Progenitor cell of endocrine pancreas (in vitro differentiated cells): ENCODE measurements around the gene NOP53. TPM values are rescaled to one million over a fixed set of nuclear protein-coding genes. Genes with fewer than 3 reads are reported as not detected.

Experiments used
- DNase-seq: peaks from one replicate; pipeline ENCODE4 v3.0.0; 2021; ENCODE audit warnings: low spot score; ENCODE audit not compliant: unreplicated experiment
- H3K27ac Mint-ChIP-seq: 2 replicates; pipeline ENCODE4 v1.8.0; 2021; ENCODE audit warnings: mild to moderate bottlenecking, moderate library complexity, mixed read lengths
- H3K27me3 Mint-ChIP-seq: 2 replicates; pipeline ENCODE4 v1.8.0; 2021; ENCODE audit warnings: mixed read lengths
- H3K36me3 Mint-ChIP-seq: 2 replicates; pipeline ENCODE4 v1.8.0; 2022; ENCODE audit warnings: mixed read lengths; ENCODE audit not compliant: insufficient read depth
- H3K4me1 Mint-ChIP-seq: 2 replicates; pipeline ENCODE4 v1.8.0; 2021; ENCODE audit warnings: low read depth, mixed read lengths
- H3K4me3 Mint-ChIP-seq: 2 replicates; pipeline ENCODE4 v1.8.0; 2021; ENCODE audit warnings: low read depth, mild to moderate bottlenecking, moderate library complexity, mixed read lengths
- H3K9me3 Mint-ChIP-seq: 2 replicates; pipeline ENCODE4 v1.8.0; 2021; ENCODE audit warnings: low read depth, mixed read lengths
- total RNA-seq: library from RNA; stranded (reverse); gene quantifications from 2 replicates; pipeline ENCODE4 v1.2.1, GENCODE V29; 2021
- TF ChIP-seq, protein P1 (sequence below): fragments of 200-600 bp; sonication (generic); IDR thresholded peaks from one replicate; pipeline ENCODE4 v1.5.0; 2021; ENCODE audit warnings: antibody characterized with exemption, mild to moderate bottlenecking; ENCODE audit not compliant: unreplicated experiment

NOP53 gene
- total RNA-seq, 1 donor from 2014 or later, result 301 TPM

DNA sequence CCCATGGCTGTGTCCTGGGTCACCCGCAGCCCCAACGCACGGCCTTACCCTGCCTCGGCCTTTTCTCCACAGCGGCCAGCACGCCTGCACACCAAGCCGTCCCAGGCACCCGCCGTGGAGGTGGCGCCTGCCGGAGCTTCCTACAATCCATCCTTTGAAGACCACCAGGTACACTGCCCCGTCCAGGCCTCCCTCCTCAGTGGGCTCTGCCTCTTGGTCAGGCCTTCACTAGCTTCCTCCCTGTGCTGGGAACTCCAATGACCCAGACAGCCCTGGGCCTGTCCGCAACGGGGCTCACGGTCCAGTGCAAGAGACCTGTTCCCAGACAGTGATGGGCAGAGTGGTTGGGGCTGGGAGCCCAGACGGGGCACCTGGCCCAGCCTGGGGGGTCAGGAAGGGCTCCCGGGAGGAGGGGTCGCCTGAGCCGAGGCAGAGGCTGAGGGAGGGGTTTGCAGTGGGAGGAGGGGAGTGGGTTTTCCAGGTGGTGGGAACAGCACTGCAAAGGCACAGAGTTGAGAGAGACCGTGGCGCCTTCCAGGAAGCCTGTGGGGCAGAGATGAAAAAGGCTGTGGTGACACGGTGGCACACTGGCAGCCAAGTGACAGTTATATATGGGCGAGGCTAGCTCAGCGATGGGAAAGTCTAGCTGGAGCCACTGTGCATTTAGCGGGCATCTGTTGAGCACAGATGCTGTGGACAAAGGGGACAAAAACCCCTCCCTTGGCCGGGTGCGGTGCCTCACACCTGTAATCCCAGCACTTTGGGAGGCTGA is 7.3 kb downstream of the NOP53 start:
- no peak overlapping the region for H3K27ac Mint-ChIP-seq
- DNase-seq, result no peak
- H3K4me1 Mint-ChIP-seq, result no peaks in the 10 kb centered on the region
- H3K4me3 Mint-ChIP-seq, result no peak overlapping the region
- peaks cover 24% of the 10 kb centered on the region for H3K36me3 Mint-ChIP-seq
- TF ChIP-seq, protein P1, sequence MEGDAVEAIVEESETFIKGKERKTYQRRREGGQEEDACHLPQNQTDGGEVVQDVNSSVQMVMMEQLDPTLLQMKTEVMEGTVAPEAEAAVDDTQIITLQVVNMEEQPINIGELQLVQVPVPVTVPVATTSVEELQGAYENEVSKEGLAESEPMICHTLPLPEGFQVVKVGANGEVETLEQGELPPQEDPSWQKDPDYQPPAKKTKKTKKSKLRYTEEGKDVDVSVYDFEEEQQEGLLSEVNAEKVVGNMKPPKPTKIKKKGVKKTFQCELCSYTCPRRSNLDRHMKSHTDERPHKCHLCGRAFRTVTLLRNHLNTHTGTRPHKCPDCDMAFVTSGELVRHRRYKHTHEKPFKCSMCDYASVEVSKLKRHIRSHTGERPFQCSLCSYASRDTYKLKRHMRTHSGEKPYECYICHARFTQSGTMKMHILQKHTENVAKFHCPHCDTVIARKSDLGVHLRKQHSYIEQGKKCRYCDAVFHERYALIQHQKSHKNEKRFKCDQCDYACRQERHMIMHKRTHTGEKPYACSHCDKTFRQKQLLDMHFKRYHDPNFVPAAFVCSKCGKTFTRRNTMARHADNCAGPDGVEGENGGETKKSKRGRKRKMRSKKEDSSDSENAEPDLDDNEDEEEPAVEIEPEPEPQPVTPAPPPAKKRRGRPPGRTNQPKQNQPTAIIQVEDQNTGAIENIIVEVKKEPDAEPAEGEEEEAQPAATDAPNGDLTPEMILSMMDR, result no peak
- H3K9me3 Mint-ChIP-seq, result no peaks in the 10 kb centered on the region
- no peaks in the 10 kb centered on the region for H3K27me3 Mint-ChIP-seq

DNA sequence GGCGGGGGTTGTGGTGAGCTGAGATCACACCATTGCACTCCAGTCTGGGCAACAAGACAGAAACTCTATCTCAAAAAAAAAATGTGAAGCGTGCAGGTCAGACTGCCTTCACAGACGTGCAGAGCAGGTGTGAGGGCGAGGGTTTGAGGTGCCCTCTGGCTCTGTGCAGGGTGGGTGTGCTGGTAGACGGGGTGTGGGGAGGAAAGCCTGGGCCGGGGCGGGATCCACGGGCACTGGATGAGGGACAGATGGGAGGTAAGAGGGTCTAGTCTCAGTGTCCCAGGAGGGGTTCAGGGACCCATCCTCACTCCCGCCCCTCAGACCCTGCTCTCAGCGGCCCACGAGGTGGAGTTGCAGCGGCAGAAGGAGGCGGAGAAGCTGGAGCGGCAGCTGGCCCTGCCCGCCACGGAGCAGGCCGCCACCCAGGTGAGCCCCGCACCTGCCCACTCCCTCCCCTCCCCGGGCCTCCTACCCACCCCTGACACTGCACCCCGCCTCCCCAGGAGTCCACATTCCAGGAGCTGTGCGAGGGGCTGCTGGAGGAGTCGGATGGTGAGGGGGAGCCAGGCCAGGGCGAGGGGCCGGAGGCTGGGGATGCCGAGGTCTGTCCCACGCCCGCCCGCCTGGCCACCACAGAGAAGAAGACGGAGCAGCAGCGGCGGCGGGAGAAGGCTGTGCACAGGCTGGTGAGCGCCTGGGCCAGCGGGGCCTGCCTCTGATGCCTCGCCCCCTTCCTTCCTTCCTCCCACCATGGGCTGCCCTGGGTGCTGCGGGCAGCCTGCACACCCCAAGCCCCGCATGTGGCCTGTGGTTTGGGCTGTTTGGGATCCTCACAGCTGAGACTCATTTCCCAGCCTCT is 9.1 kb downstream of the NOP53 start:
- no peak for DNase-seq
- TF ChIP-seq, protein P1, result no peak
- peaks cover 3% of the 10 kb centered on the region for H3K9me3 Mint-ChIP-seq
- H3K4me3 Mint-ChIP-seq, result no peak overlapping the region
- no peak overlapping the region for H3K27ac Mint-ChIP-seq
- no peaks in the 10 kb centered on the region for H3K27me3 Mint-ChIP-seq
- no peaks in the 10 kb centered on the region for H3K4me1 Mint-ChIP-seq
- H3K36me3 Mint-ChIP-seq, result peaks cover 31% of the 10 kb centered on the region

DNA sequence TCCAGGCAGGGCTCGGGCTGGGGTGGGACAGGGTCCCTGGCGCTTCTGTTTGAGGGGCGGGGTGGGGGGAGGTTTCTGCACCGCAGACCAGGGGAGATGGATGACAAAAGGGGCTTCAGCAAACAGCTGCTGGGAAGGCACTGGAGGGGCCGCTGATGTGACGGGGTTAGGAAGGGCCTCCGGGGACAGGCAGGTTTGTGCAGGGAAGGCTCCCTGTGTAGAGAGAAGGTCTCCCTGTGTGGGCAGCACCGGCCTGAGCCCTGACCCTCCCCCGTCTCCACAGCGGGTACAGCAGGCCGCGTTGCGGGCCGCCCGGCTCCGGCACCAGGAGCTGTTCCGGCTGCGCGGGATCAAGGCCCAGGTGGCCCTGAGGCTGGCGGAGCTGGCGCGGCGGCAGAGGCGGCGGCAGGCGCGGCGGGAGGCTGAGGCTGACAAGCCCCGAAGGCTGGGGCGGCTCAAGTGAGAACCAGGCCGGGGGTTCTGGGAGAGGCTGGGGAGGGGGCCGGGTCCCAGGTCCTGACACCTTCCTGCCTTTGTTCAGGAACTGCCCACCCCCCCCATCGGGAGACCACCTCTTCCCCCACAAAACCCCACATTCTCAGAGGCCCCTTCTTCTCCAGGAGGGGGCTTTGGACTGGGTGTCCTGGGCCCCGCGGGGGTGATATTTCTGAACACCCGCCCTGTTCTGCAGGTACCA is 9.9 kb downstream of the NOP53 start:
- TF ChIP-seq, protein P1, result no peak
- H3K4me3 Mint-ChIP-seq, result no peak overlapping the region
- H3K4me1 Mint-ChIP-seq, result no peaks in the 10 kb centered on the region
- H3K27me3 Mint-ChIP-seq, result no peaks in the 10 kb centered on the region
- peaks cover 3% of the 10 kb centered on the region for H3K9me3 Mint-ChIP-seq
- peaks cover 32% of the 10 kb centered on the region for H3K36me3 Mint-ChIP-seq
- no peak for DNase-seq
- no peak overlapping the region for H3K27ac Mint-ChIP-seq

DNA sequence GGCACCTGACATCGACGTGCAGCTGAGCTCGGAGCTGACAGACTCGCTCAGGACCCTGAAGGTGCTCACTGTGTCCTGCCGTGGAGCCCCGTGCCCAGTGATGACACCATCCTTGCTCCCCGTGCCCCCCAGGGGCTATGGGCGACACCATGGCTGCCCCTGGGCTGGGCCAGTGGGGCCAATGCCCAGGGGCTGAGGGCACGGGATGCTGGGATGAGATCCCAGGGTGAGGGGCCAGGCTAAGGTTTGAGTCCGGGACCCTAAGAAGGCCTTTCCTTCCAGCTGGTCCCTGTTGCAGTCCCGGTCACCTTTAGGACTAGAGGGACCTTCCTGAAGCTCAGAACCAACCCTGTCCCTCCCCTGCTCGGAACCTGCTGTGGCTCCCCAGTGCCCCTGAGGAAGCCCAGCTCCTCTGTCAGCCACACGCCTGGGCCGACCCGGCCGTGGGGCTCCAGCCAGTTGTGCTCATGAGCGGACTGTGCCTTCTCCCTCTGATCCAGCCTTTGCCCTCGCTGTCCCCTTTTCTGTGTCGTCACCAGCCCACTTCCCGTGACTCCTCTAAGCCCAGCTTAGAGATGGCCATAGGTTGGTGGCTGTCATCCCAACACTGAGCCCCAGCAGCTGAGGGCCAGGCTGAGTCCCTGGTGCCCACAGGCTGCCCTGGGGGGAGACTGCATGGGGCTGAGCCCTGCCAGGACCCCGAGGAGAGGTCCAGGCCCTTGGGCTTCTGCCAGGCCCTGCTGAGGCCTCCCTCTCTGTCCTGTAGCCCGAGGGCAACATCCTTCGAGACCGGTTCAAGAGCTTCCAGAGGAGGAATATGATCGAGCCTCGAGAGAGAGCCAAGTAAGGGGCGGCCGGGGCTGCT is 10.6 kb downstream of the NOP53 start:
- Mint-ChIP-seq H3K27me3 (no peaks in the 10 kb centered on the region), H3K4me1 (no peaks in the 10 kb centered on the region), H3K9me3 (peaks cover 3% of the 10 kb centered on the region), H3K36me3 (peaks cover 33% of the 10 kb centered on the region), H3K27ac (no peak overlapping the region), H3K4me3 (no peak overlapping the region)
- TF ChIP-seq, protein P1, result no peak
- DNase-seq, result no peak
